Left ventricle myocardium superior (tissue), 1 donor: ENCODE measurements around the gene CXCR6. TPM values are rescaled to one million over a fixed set of nuclear protein-coding genes. Genes with fewer than 3 reads are reported as not detected.

ENCODE experiments used
- ATAC-seq: fragments of 200-7000 bp; cut with Tn5 transposase; one replicate; pipeline ENCODE4 v1.9.1; 2020; ENCODE audit warnings: mild to moderate bottlenecking, moderate library complexity
- DNase-seq: peaks from one replicate; pipeline ENCODE4 v3.0.0-alpha.2; 2020
- intact Hi-C: fragments of 100-400 bp; cut with micrococcal nuclease; formaldehyde crosslinking; loops from one replicate; pipeline ENCODE4 v1.11.0; 2022
- long read RNA-seq: library from polyadenylated mRNA; unstranded; transcript quantifications from one replicate; pipeline ENCODE4 v2.0.0, GENCODE V29; 2021
- total RNA-seq: library from RNA; stranded (reverse); fragmentation: NEBNext Ultra II Directional; extraction: Animal tissue kit (Norgen Biotek cat#: 25700); gene quantifications from one replicate; pipeline ENCODE4 v1.2.1, GENCODE V29; 2021
- donor health status: DM: no; HTN: yes; CAD: no; lungs with severe emphysema.

CXCR6 gene
- 0.59 TPM for total RNA-seq
- long read RNA-seq, partial matches to known transcripts = 0 of 1 reads
- long read RNA-seq, other reads (novel, unspliced or antisense) = 0 of 1 reads

- intact Hi-C loops = no loop called here
- ATAC-seq = no peak
- DNase-seq = no peak
Measured at GRCh38 chr3:45943207-45943846, at the start of gene CXCR6. Gene CXCR6, plus strand, starts transcription at chr3:45943464. Its CDS starts 3,018 bp downstream, at chr3:45946482.

- DNase-seq (no peak), ATAC-seq (no peak)
- intact Hi-C loops = no loop called here
Measured at GRCh38 chr3:45894015-45894414, 49.2 kb upstream of the CXCR6 start.

- DNase-seq (no peak), ATAC-seq (no peak)
- intact Hi-C loops = no loop called here
Measured at GRCh38 chr3:45895686-45896468, 47.4 kb upstream of the CXCR6 start.

- no peak for ATAC-seq
- intact Hi-C loops = no loop called here
Measured at GRCh38 chr3:45896956-45897355, 46.3 kb upstream of the CXCR6 start.

GRCh38 chr3:45904931-45905330, 38.3 kb upstream of the CXCR6 start:
- intact Hi-C loops = no loop called here
- no peak for DNase-seq
- no peak for ATAC-seq

More at GRCh38 chr3:45896956-45897355, 46.3 kb upstream of the CXCR6 start:
- DNase-seq = no peak

GRCh38 chr3:45905755-45906154, 37.5 kb upstream of the CXCR6 start:
- DNase-seq (no peak), ATAC-seq (no peak)
- intact Hi-C loops = no loop called here

- intact Hi-C loops = no loop called here
- ATAC-seq (peak; percentile 59), DNase-seq (no peak)
Measured at GRCh38 chr3:45906681-45907407, 36.4 kb upstream of the CXCR6 start.

- intact Hi-C loops = no loop called here
- DNase-seq = no peak
- no peak for ATAC-seq
Measured at GRCh38 chr3:45907769-45908705, 35.2 kb upstream of the CXCR6 start.

- intact Hi-C loops = no loop called here
- DNase-seq (no peak), ATAC-seq (no peak)
Measured at GRCh38 chr3:45908761-45909160, 34.5 kb upstream of the CXCR6 start.

- DNase-seq (no peak), ATAC-seq (no peak)
- intact Hi-C loops = no loop called here
Measured at GRCh38 chr3:45909542-45909941, 33.7 kb upstream of the CXCR6 start.

GRCh38 chr3:45910892-45911291, 32.4 kb upstream of the CXCR6 start:
- DNase-seq (no peak), ATAC-seq (peak; percentile 77)
- intact Hi-C loops = no loop called here

GRCh38 chr3:45911511-45912226, 31.6 kb upstream of the CXCR6 start:
- intact Hi-C loops = no loop called here
- DNase-seq = no peak
- no peak for ATAC-seq

GRCh38 chr3:45912435-45912834, 30.8 kb upstream of the CXCR6 start:
- intact Hi-C loops = no loop called here
- no peak for DNase-seq
- ATAC-seq = no peak

- intact Hi-C loops = no loop called here
- ATAC-seq (no peak), DNase-seq (no peak)
Measured at GRCh38 chr3:45914362-45915058, 28.8 kb upstream of the CXCR6 start.

- no peak for DNase-seq
- ATAC-seq = no peak
- intact Hi-C loops = no loop called here
Measured at GRCh38 chr3:45915059-45915439, 28.2 kb upstream of the CXCR6 start.

GRCh38 chr3:45915518-45916231, 27.6 kb upstream of the CXCR6 start:
- DNase-seq = no peak
- no peak for ATAC-seq
- intact Hi-C loops = no loop called here
